GM11168 (cell line): Measurements from ENCODE around the gene FER1L5.

ENCODE experiments used
- in situ Hi-C: fragments of 300-500 bp; cut with MboI; formaldehyde crosslinking; loops from one replicate; pipeline ENCODE4 v1.12.0; 2022; ENCODE audit warnings: low sequenced_read_pairs; ENCODE audit not compliant: unreplicated experiment

FER1L5 gene

GRCh38 chr2:96693286-96694200 is 51.0 kb downstream of the FER1L5 start:
- in situ Hi-C loops, result no loop called here

- in situ Hi-C loops, result no loop called here
Observed at GRCh38 chr2:96694279-96694678, 51.7 kb downstream of the FER1L5 start.

GRCh38 chr2:96694816-96695455 is 52.4 kb downstream of the FER1L5 start:
- in situ Hi-C loops, result no loop called here

GRCh38 chr2:96695602-96696001 is 53.0 kb downstream of the FER1L5 start:
- in situ Hi-C loops, result no loop called here

GRCh38 chr2:96697476-96697875 is 54.9 kb downstream of the FER1L5 start:
- in situ Hi-C loops, result no loop called here

GRCh38 chr2:96698221-96698861 is 55.8 kb downstream of the FER1L5 start:
- in situ Hi-C loops, result no loop called here

GRCh38 chr2:96699021-96699420 is 56.5 kb downstream of the FER1L5 start:
- in situ Hi-C loops, result no loop called here

DNA sequence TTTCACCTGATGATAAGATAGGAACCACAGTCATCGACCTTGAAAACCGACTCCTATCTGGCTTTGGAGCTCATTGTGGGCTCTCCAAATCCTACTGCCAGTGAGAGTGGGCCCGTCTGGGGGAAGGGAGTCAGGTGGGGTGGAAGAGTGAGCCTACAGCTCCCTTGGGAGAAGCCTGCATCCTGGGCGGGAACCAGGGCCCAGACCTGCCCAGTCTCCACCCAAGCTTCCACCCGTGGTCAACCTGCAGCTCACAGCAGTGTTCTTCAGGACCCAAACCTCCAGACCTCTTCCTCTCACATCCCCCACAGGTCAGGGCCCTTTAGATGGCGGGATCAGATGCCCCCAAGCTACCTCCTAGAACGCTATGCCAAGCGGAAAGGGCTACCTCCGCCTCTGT is 57.1 kb downstream of the FER1L5 start:
- in situ Hi-C loops, result no loop called here

DNA sequence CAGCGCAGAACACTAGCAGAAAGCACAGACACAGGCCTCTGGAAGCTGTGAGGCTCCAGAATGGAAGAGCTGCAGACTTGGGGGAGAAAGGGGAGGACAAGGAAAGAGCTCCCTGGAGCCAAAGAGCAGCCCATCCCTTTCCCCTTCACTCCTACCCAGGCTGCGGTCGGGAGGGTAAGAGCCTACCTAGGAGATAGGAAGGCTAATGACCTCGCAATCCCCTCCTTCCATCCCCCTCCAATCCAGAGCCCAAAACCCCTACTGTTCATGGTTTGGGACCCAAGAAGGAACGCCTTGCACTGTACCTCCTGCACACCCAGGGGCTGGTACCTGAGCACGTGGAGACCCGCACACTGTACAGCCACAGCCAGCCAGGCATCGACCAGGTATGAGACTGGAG is 57.5 kb downstream of the FER1L5 start:
- in situ Hi-C loops, result no loop called here

DNA sequence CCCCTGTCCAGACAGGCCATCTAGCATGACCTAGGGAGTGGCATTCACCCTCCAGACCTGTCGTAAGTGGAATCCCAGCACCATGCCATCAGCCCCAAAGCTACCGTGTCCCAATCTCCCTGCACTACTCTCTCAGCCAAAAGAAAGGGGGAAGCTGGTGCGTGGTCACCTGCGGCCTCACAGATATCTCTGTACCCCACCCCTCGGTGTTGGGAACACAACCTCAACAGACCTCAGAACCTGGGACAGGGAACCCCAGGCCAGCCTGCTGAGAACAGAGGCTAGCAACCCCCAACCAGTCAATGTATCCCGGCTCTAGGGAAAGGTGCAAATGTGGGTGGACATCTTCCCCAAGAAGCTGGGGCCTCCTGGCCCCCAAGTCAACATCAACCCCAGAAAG is 59.1 kb downstream of the FER1L5 start:
- in situ Hi-C loops, result no loop called here

DNA sequence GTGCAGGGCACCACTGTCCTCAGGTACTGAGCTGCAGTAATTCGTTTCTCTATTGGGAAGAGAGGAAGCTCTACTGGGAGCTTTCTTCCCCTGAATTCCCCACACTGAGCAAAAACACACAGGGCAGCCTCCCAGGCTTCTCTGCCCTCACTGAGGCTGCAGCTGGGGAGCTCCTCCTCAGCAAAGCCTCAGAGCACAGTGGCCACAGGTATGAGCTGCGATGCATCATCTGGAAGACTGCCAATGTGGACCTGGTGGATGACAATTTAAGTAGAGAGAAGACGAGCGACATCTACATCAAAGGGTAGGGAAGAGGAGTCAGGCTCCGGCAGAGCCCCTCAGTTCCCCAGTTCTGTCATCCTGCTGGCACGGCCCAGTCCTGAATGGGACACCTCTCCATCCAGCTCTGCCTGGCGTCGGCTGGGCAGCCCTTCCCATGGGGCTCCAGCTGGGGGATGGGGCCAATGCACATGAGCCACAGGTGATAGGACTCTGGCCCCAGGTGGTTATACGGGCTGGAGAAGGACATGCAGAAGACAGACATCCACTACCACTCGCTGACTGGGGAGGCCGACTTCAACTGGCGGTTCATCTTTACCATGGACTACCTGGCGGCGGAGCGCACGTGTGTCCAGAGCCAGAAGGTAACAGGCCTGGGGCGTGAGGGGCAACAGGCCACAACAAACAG is 59.7 kb downstream of the FER1L5 start:
- in situ Hi-C loops, result no loop called here

DNA sequence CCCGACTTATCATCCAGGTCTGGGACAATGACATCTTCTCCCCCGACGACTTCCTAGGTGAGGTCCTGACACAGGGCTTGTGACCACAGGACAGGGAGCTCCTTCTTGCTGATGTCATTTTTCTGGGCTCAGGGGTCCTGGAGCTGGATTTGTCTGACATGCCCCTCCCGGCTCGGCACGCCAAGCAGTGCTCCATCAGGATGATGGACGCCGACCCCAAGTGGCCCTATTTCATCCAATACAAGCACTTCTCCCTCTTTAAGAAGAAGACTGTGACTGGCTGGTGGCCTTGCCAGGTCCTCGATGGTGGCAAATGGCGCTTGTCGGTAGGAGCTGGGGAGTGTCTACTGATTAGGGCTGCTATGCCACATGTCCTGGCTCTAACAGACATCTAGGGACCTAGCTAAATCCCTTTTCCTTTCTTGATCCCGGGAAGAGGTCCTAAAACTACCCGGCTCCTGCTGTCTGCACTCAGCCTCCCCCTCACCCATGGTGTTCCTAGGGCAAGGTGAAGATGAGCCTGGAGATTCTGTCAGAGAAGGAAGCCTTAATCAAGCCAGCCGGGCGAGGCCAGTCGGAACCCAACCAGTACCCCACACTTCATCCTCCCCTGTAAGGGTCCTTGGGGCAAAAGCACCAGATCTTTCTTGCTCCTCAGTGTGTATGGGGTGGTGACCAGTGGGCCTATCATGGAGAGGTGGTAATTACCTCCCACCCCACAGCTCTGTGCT is 60.6 kb downstream of the FER1L5 start:
- in situ Hi-C loops, result no loop called here

DNA sequence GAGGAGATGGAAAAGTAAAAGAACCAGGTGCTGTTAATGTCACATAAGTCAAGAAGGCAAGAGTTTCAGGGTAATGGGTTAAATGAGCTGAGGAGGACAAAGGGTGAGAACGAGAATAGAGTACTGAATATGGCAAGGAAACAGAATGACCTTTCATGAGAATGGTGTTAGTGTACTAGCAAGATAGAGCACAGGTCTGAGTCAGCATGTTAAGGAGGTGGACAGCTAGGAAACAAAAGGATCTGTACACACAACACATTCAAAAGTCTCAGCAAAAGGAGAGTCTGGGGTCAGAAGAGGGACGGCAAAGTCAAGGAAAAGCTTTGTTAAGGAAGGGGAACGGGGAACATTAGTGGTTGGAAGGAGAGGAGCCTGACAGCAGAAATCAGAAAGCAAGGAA is 68.4 kb downstream of the FER1L5 start:
- in situ Hi-C loops, result no loop called here

DNA sequence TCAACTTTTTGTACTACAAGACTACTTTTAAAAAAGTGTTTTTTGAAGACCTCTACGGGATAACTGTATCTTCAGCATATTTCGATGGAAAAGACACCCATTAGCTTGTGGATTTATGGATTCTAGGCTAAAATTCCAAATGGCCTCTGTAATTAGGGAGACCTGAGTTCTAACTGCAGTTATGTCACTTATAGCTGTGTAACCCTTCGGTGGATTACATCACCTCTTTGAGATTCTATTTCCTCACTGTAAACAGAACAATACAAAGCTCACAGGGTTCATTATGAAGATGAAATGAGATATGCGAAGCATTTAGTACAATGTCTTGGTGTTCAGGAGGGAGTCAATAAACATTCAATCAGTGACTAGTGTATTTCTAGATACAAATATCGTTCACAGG is 73.1 kb downstream of the FER1L5 start:
- in situ Hi-C loops, result no loop called here

DNA sequence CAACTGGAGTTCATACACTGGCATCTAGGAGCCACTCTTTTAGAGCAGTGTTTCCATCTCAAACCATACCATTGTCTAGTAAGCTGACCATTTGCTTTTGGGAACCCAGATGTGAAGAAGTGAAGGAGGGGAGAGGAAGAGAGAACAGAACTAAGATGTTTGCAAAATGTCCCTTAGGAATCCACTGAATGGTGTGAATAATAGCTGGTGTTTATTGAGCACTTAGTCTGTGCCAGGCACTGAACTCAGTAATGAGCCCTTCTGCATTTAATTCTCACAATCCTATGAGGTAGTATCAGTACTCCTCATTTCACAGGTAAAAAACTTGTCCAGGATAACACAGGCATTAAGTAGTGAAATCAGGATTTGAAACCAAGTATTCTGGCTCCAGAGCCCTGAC is 73.8 kb downstream of the FER1L5 start:
- in situ Hi-C loops, result no loop called here

- in situ Hi-C loops, result no loop called here
Observed at GRCh38 chr2:96726131-96726530, 83.6 kb downstream of the FER1L5 start.

DNA sequence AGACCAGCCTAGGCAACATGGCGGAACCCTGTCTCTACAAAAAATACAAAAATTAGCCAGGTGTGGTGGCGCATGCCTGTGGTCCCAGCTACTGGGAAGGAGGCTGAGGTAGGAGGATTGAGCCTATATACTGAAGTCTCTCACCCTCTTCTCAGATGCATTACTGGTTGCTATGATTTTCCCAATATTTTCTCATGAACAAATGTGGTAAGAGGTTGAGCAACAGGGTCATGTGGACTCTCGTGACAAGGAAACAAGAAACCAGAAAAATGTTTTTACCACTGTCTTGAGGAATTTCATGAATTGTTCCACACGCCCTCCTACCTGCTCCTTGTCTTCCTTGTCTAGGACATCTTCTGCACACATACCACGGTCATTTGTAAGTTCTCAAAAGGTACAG is 84.9 kb downstream of the FER1L5 start:
- in situ Hi-C loops, result no loop called here

GRCh38 chr2:96729748-96730147 is 87.2 kb downstream of the FER1L5 start:
- in situ Hi-C loops, result no loop called here

DNA sequence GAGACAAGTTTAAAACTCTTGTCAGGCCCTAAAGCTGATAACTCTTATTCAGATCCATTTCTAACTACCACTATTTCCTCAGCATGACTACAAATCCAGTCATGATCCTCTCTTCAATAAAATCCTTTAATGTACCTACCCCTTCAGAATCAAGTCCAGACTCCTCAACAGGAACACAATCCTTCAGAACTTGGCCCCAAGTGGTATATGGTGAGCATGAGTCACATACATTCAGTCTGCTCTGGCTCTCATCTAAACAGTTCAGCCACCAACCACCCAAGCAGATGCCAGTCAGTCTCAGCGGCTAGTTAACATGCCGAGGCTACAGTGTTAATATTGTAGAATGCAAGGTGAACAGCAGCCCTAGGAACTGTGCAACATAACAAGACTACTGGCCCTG is 87.6 kb downstream of the FER1L5 start:
- in situ Hi-C loops, result no loop called here

GRCh38 chr2:96733931-96734330 is 91.4 kb downstream of the FER1L5 start:
- in situ Hi-C loops, result no loop called here
